ENCODE results near the gene EEF1E1. TPM values are rescaled to one million over a fixed set of nuclear protein-coding genes. Genes with fewer than 3 reads are reported as not detected.

Gene EEF1E1
- total RNA-seq, 4 donors from 2014 or later, result 14.3 to 32.9 (median 23.0) TPM

- no peak for TF ChIP-seq CTCF (IDR thresholded peaks at IDR 0.05)
- DNase-seq (ENCODE audit: low spot score) (no peak), ATAC-seq (ENCODE audit: low FRiP score) (peak; percentile 51)
Observed at GRCh38 chr6:8131265-8131897, 29.0 kb upstream of the EEF1E1 start.

DNA sequence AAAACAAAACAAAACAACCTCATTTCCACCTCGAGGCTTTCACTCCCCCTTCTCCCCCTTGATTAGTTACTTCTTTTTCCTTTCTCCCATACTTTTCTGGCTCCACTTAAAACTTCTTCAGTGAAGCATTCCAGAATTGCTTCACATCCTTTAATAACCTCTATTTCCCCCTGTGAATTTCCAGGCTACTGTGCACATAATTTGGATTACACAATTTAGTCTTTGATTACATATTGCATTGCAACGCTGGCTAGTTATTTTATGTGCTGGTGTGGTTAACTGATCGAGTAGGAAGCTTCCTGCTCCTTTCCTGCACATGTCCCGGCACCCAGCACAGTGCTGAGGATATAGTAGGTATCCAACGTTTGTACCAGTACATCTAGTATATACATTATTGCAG is 28.1 kb upstream of the EEF1E1 start:
- ATAC-seq (ENCODE audit: low FRiP score) (no peak), DNase-seq (ENCODE audit: low spot score) (no peak)
- no peak for TF ChIP-seq CTCF (IDR thresholded peaks at IDR 0.05)

DNA sequence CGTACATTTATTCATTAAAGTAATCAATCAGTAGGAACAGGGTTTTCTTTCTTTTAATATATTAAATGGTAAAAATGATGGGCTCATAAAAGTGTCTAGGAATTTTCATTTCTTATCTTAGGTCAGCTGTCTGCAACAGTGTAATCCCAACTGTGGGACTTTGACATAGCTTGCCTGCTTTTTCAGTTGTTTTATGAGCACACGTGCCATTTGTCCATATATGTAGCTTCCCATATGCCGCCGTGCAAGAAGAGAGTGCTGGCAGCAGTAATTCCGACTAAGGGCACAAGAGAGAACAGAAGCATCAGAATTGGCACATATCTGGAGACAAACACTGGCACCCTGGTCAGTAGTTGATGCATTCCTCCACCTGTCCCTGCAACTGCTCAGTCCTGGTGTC is 20.9 kb upstream of the EEF1E1 start:
- DNase-seq (ENCODE audit: low spot score), result no peak
- TF ChIP-seq CTCF (IDR thresholded peaks at IDR 0.05), result no peak
- no peak for ATAC-seq (ENCODE audit: low FRiP score)

GRCh38 chr6:8114956-8115355 is 12.6 kb upstream of the EEF1E1 start:
- ATAC-seq (ENCODE audit: low FRiP score), result no peak
- TF ChIP-seq CTCF (IDR thresholded peaks at IDR 0.05), result no peak
- DNase-seq (ENCODE audit: low spot score), result no peak

GRCh38 chr6:8113131-8113654 is 10.8 kb upstream of the EEF1E1 start:
- no peak for ATAC-seq (ENCODE audit: low FRiP score)
- DNase-seq (ENCODE audit: low spot score), result no peak
- TF ChIP-seq CTCF (IDR thresholded peaks at IDR 0.05), result no peak

GRCh38 chr6:8110725-8111124 is 8.4 kb upstream of the EEF1E1 start:
- no peak for TF ChIP-seq CTCF (IDR thresholded peaks at IDR 0.05)
- ATAC-seq (ENCODE audit: low FRiP score) (no peak), DNase-seq (ENCODE audit: low spot score) (no peak)

DNA sequence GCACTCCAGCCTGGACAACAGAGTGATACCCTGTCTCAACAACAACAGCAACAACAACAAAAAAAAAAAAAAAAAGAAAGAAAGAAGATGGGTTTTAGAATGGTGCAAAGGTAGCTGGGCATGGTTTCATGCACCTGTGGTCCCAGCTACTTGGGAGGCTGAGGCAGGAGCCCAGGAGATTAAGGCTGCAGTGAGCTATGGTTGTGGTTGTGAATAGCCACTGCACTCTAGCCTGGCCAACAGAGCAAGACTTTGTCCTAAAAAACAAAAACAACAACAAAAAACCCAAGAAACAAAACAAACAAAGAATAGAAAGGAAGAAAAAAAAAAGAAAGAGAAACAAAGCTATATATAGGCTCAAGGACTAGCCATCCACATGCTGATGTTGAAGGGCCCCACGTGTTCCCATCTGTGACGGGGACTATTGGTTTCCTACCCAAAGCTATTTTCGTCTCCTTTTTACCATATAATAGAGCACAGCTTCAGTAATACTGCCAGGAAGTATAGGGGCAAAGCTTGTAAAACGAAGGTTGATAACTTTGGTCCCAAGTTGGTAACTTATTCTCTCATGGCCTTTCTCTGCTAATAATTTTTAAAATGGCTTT is 7.9 kb upstream of the EEF1E1 start:
- ATAC-seq (ENCODE audit: low FRiP score), result no peak
- DNase-seq (ENCODE audit: low spot score), result no peak
- no peak for TF ChIP-seq CTCF (IDR thresholded peaks at IDR 0.05)
